SK-N-SH treated with all-trans-retinoic acid at 6 μM for 48 hours (cell line): ENCODE data around the gene PIN1.

ENCODE experiments used
- ATAC-seq: fragments of 200-7000 bp; cut with Tn5 transposase; 3 replicates; pipeline ENCODE4 v1.9.1; 2020; ENCODE audit warnings: mild to moderate bottlenecking, moderate library complexity
- ARNTL ChIP-seq: fragments of 450-650 bp; formaldehyde crosslinking; IDR thresholded peaks from 2 replicates; pipeline ENCODE4 v1.5.0; 2020; ENCODE audit warnings: low read depth, mild to moderate bottlenecking, moderate library complexity, borderline replicate concordance
- BACH2 ChIP-seq: fragments of 250-450 bp; sonication (Bioruptor Pico); IDR thresholded peaks from 2 replicates; pipeline ENCODE4 v1.9.0; 2021; ENCODE audit warnings: mild to moderate bottlenecking, borderline replicate concordance
- CSDC2 ChIP-seq: fragments of 250-450 bp; sonication (Bioruptor Pico); IDR thresholded peaks from 2 replicates; pipeline ENCODE4 v1.5.0; 2020; ENCODE audit warnings: mild to moderate bottlenecking, moderate library complexity
- CSRNP3 ChIP-seq: fragments of 250-450 bp; sonication (Bioruptor Pico); IDR thresholded peaks from 2 replicates; pipeline ENCODE4 v1.5.1; 2021; ENCODE audit warnings: mild to moderate bottlenecking, moderate library complexity
- ESRRG ChIP-seq: fragments of 250-450 bp; sonication (Bioruptor Pico); IDR thresholded peaks from 2 replicates; pipeline ENCODE4 v1.6.1; 2021; ENCODE audit warnings: mild to moderate bottlenecking
- GLIS3 ChIP-seq: fragments of 250-450 bp; sonication (Bioruptor Pico); IDR thresholded peaks from 2 replicates; pipeline ENCODE4 v1.5.0; 2020; ENCODE audit warnings: mild to moderate bottlenecking, moderate library complexity
- ISL1 ChIP-seq: fragments of 250-450 bp; sonication (Bioruptor Pico); IDR thresholded peaks from 2 replicates; pipeline ENCODE4 v2.1.2; 2022; ENCODE audit warnings: mild to moderate bottlenecking, moderate library complexity
- OSR1 ChIP-seq: fragments of 250-450 bp; sonication (Bioruptor Pico); IDR thresholded peaks from 2 replicates; pipeline ENCODE4 v1.8.0; 2022; ENCODE audit warnings: moderate library complexity, mild to moderate bottlenecking, inconsistent platforms
- PATZ1 ChIP-seq: fragments of 250-450 bp; sonication (Bioruptor Pico); IDR thresholded peaks from 2 replicates; pipeline ENCODE4 v1.8.0; 2020; ENCODE audit warnings: mild to moderate bottlenecking, moderate library complexity, borderline replicate concordance
- POU6F1 ChIP-seq: fragments of 250-450 bp; sonication (Bioruptor Pico); IDR thresholded peaks from 2 replicates; pipeline ENCODE4 v1.8.0; 2021; ENCODE audit warnings: low read depth, mild to moderate bottlenecking, moderate library complexity, borderline replicate concordance
- PPARA ChIP-seq: fragments of 250-450 bp; sonication (Bioruptor Pico); IDR thresholded peaks from 2 replicates; pipeline ENCODE4 v1.5.0; 2020; ENCODE audit warnings: mild to moderate bottlenecking, borderline replicate concordance
- RARB ChIP-seq: fragments of 250-450 bp; sonication (Bioruptor Pico); IDR thresholded peaks from 2 replicates; pipeline ENCODE4 v1.8.0; 2021; ENCODE audit warnings: mild to moderate bottlenecking, moderate library complexity
- SNAI2 ChIP-seq: fragments of 250-450 bp; sonication (Bioruptor Pico); IDR thresholded peaks from 2 replicates; pipeline ENCODE4 v1.5.0; 2020; ENCODE audit warnings: mild to moderate bottlenecking, moderate library complexity
- TOX ChIP-seq: fragments of 250-450 bp; sonication (Bioruptor Pico); IDR thresholded peaks from 2 replicates; pipeline ENCODE4 v1.8.0; 2021; ENCODE audit warnings: mild to moderate bottlenecking, moderate library complexity, borderline replicate concordance
- TSHZ2 ChIP-seq: fragments of 250-450 bp; sonication (Bioruptor Pico); IDR thresholded peaks from 2 replicates; pipeline ENCODE4 v1.5.0; 2020; ENCODE audit warnings: mild to moderate bottlenecking, moderate library complexity
- ZC3H10 ChIP-seq: fragments of 250-450 bp; sonication (Bioruptor Pico); IDR thresholded peaks from 2 replicates; pipeline ENCODE4 v1.5.1; 2021; ENCODE audit warnings: mild to moderate bottlenecking, moderate library complexity
- ZFP3 ChIP-seq: fragments of 250-450 bp; sonication (Bioruptor Pico); IDR thresholded peaks from 2 replicates; pipeline ENCODE4 v1.5.0; 2020; ENCODE audit warnings: mild to moderate bottlenecking, moderate library complexity
- ZFP30 ChIP-seq: fragments of 450-650 bp; formaldehyde crosslinking; IDR thresholded peaks from 2 replicates; pipeline ENCODE4 v1.5.0; 2022; ENCODE audit warnings: mild to moderate bottlenecking, moderate library complexity
- ZNF565 ChIP-seq: fragments of 450-650 bp; formaldehyde crosslinking; conservative IDR thresholded peaks from 2 replicates; pipeline ENCODE4 v1.5.0; 2020; ENCODE audit warnings: low read depth, mild to moderate bottlenecking, moderate library complexity
- ZNF70 ChIP-seq: fragments of 450-650 bp; formaldehyde crosslinking; IDR thresholded peaks from 2 replicates; pipeline ENCODE4 v1.5.0; 2020; ENCODE audit warnings: mild to moderate bottlenecking, moderate library complexity
- ZNF8 ChIP-seq: fragments of 450-650 bp; formaldehyde crosslinking; IDR thresholded peaks from 2 replicates; pipeline ENCODE4 v1.5.0; 2020; ENCODE audit warnings: mild to moderate bottlenecking, moderate library complexity

PIN1 gene

GRCh38 chr19:9878511-9879196 lies 43.5 kb downstream of the PIN1 start:
- ATAC-seq: no peak
- TF ChIP-seq GLIS3 (CRISPR knock-in tag) (no peak), ZNF8 (CRISPR knock-in tag) (no peak), TOX (CRISPR knock-in tag) (no peak), TSHZ2 (CRISPR knock-in tag) (no peak), ISL1 (CRISPR knock-in tag) (no peak), CSRNP3 (CRISPR knock-in tag) (no peak), BACH2 (no peak), ARNTL (CRISPR knock-in tag) (no peak), ZNF70 (no peak), ZNF565 (no peak), RARB (CRISPR knock-in tag) (no peak), ZC3H10 (CRISPR knock-in tag) (no peak), SNAI2 (no peak), ZFP30 (CRISPR knock-in tag) (no peak), PPARA (CRISPR knock-in tag) (no peak), ZFP3 (no peak), OSR1 (no peak), ESRRG (CRISPR knock-in tag) (no peak), PATZ1 (CRISPR knock-in tag) (no peak), POU6F1 (no peak)

- TF ChIP-seq SNAI2 (no peak), ESRRG (CRISPR knock-in tag) (no peak), TOX (CRISPR knock-in tag) (no peak), CSDC2 (CRISPR knock-in tag) (no peak), ZNF565 (no peak), ZC3H10 (CRISPR knock-in tag) (no peak), TSHZ2 (CRISPR knock-in tag) (no peak), RARB (CRISPR knock-in tag) (no peak)
- no peak for ATAC-seq
Measured at GRCh38 chr19:9881720-9882119, 46.6 kb downstream of the PIN1 start.
